IPS-18a (cell line): Measurements from ENCODE around the gene COL15A1.

Source experiments
- H3K27ac ChIP-seq: one replicate; pipeline ENCODE4 v1.5.1; 2013; ENCODE audit warnings: low read length
- H3K27me3 ChIP-seq: one replicate; pipeline ENCODE4 v1.6.1; 2013; ENCODE audit warnings: mild to moderate bottlenecking, low read length; ENCODE audit not compliant: control insufficient read depth, insufficient read depth
- H3K36me3 ChIP-seq: one replicate; pipeline ENCODE4 v1.6.1; 2013; ENCODE audit warnings: low read depth, low read length; ENCODE audit not compliant: control insufficient read depth
- H3K4me1 ChIP-seq: one replicate; pipeline ENCODE4 v1.6.1; 2013; ENCODE audit warnings: low read depth, low read length; ENCODE audit not compliant: control insufficient read depth
- H3K4me3 ChIP-seq: one replicate; pipeline ENCODE4 v1.5.1; 2013; ENCODE audit warnings: low read length
- H3K9ac ChIP-seq: one replicate; pipeline ENCODE4 v1.6.1; 2013; ENCODE audit warnings: mild to moderate bottlenecking, low read length, moderate library complexity
- H3K9me3 ChIP-seq: one replicate; pipeline ENCODE4 v1.6.1; 2013; ENCODE audit warnings: low read depth, low read length; ENCODE audit not compliant: control insufficient read depth

Gene COL15A1

DNA sequence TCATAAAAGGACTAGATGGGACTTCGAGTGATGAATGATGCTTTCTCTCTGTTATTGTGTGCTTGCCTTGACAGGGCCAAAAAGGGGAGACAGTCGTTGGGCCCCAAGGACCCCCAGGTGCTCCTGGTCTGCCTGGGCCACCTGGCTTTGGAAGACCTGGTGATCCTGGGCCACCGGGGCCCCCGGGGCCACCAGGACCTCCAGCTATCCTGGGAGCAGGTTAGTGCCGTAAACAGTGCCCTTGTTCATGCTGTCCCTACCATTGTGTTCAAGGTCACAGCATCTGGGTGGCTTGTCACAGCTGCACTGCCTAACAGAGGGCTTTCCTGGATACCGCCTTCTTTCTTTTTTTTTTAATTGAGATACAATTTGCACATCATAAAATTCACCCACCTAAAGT, 112.5 kb downstream of the COL15A1 start:
- Histone ChIP-seq H3K27me3 (no peaks in the 10 kb centered on the region), H3K36me3 (no peaks in the 10 kb centered on the region), H3K9ac (no peak overlapping the region), H3K4me1 (no peaks in the 10 kb centered on the region), H3K27ac (no peak overlapping the region), H3K9me3 (no peaks in the 10 kb centered on the region), H3K4me3 (no peak overlapping the region)

DNA sequence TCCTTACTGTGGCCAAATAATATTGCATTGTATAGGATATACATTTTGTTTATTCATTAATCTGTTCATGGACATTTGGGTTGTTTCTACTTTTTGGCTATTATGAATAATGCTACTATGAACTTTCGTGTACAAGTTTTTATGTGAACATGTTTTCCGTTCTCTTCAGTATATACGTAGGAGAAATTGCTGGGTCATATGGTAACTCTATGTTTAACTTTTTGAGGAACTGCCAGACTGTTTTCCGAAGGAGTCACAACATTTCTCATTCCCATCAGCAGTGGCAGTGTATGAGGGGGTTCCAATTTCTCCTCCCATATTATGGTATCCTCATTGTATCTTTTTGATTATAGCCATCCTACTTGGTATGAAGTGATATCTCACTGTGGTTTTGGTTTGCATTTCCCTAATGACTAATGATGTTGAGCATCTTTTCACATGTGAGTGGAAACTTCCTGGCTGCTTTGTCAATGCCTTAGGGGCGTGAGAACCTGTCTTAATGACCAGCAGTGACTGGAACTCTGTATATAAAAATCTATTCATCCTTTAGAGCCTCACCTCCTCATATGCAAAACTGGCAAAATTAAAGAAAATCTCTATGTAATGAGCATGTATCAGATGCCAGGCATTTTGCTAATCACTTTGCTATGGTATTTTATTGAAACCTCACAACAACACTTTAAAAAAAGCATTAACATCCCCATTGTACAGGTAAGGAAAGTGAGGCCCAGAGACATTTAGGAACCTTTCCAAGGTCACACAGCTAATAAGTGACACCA, 113.4 kb downstream of the COL15A1 start:
- H3K9ac ChIP-seq: no peak overlapping the region
- no peaks in the 10 kb centered on the region for H3K36me3 ChIP-seq
- no peaks in the 10 kb centered on the region for H3K9me3 ChIP-seq
- no peak overlapping the region for H3K4me3 ChIP-seq
- H3K27ac ChIP-seq: no peak overlapping the region
- H3K4me1 ChIP-seq: no peaks in the 10 kb centered on the region
- no peaks in the 10 kb centered on the region for H3K27me3 ChIP-seq

DNA sequence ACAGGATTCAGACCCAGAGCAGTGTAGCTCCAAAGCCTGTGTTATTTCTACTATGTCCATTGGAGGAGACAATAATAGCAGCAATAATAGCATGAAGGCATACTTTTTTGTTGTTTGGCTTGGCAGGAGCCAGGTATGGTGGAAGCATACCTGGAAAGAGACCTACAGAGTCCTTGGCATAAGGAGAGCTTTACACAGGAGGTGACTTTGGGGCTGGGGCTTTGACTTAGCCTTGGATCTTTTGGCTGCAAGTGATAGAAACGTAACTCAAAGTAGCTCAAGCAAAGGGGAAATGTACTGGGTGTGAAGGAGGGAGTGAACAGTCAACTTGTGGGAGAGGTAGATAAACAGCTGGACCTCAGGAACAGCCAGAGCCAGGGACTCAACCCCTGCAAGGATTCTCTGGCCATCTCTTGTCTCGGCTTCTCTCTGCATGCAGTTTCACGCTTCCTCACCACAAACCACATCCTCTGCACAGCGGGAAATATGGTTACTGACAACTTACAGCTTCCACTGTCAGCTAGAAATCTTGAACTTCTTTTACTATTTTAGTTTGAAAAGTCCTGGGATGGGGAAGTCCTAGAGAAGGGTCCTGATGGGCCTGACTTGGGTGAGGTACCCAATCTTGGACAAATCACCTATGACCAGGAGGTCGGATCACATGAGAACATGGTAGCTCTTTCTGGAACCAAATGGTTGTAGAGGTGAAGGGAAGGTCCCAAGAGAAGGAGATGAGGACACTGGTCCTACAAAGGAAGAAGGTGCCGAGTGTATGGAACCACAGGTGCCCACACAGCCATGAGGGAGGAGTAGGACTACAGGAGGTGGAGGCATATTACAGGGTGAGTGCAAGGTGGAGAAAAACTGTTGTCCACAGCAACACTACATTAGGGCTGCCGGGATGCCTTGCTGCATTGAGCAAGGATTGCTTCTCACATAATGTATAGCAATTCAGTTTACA, 114.2 kb downstream of the COL15A1 start:
- H3K36me3 ChIP-seq: no peaks in the 10 kb centered on the region
- H3K9ac ChIP-seq: no peak overlapping the region
- H3K27ac ChIP-seq: no peak overlapping the region
- H3K4me1 ChIP-seq: no peaks in the 10 kb centered on the region
- no peaks in the 10 kb centered on the region for H3K9me3 ChIP-seq
- no peaks in the 10 kb centered on the region for H3K27me3 ChIP-seq
- no peak overlapping the region for H3K4me3 ChIP-seq

DNA sequence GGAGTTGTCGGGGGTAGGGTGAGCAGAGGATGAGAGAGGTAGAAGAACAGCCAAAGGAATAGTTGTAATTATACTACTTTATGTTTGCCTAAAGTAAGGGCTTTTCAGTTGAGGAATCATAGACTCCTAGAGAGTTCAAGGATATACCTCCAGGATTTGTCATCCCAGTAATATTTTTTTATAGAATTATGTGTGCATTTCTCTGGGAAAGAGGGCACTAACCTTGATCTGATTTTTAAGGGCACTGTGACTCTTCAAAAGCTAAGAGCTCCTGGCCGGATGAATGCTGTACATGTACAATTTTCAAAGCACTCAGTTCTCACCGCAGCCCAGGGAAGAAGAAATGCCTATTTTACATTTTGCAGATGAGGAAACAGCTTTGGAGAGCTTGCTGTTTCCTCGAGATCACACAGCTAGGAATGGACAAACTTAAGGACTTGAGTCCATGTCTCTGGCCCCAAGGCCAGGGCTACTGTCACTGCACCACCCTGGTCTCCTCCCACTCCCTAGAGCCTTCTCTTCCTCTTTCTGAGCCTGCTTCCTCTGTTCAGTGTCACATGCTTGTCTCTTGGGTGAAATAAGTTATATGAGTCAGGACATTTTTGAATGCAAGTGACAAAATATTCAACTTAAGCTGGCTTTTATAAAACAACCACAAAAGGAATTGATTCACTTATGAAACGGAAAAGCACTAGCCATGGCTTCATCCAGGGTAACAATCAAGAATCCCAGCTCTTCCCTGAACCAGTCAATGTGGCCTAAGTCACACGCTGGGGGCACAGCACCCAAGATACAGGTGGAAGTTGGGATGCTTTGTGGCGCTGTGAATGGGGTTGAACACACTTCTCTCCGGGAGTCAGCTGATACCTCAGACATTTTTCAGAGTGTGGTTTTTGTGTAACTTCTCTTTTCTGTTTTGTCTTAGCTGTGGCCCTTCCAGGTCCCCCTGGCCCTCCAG, 115.5 kb downstream of the COL15A1 start:
- Histone ChIP-seq H3K9ac (no peak overlapping the region), H3K4me3 (no peak overlapping the region), H3K4me1 (no peaks in the 10 kb centered on the region), H3K36me3 (no peaks in the 10 kb centered on the region), H3K27ac (no peak overlapping the region), H3K9me3 (no peaks in the 10 kb centered on the region), H3K27me3 (no peaks in the 10 kb centered on the region)

DNA sequence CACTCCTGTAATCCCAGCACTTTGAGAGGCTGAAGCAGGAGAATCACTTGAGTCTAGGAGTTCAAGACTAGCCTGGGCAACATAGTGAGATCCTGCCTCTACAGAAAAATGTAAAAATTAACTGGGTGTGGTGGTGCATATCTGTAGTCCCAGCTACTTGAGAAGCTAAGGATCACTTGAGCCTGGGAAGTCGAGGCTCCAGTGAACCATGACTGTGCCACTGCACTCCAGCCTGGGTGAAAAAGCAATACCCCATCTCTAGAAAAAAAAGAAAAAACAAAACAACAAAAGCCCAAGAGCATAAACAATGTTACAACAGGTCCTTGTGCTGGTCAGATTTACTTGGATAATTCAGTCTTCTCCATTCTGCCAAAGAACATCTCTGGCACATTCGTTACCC, 116.9 kb downstream of the COL15A1 start:
- Histone ChIP-seq H3K9me3 (no peaks in the 10 kb centered on the region), H3K4me1 (no peaks in the 10 kb centered on the region), H3K9ac (no peak overlapping the region), H3K27me3 (no peaks in the 10 kb centered on the region), H3K36me3 (no peaks in the 10 kb centered on the region), H3K4me3 (no peak overlapping the region), H3K27ac (no peak overlapping the region)

DNA sequence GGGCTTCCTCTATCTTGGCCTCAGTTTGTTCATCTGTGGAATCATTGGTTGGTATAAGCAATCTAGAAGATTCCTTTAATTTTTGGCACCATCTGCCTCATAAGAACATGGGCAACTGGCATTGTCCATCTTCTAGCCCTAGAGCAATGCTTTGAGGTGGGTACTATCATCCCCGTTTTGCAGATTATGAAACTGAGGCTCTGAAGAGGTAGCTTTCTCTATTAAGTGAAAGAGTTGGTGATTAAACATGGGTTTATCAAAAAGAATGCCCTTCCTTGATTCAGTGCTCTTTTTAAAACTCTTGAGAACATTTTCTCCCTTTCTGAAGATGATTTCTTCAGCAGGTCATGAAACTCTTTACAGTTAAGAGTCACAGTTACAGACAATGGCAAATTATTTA, 118.8 kb downstream of the COL15A1 start:
- Histone ChIP-seq H3K4me3 (no peak overlapping the region), H3K36me3 (no peaks in the 10 kb centered on the region), H3K9ac (no peak overlapping the region), H3K27me3 (no peaks in the 10 kb centered on the region), H3K9me3 (no peaks in the 10 kb centered on the region), H3K27ac (no peak overlapping the region), H3K4me1 (no peaks in the 10 kb centered on the region)

DNA sequence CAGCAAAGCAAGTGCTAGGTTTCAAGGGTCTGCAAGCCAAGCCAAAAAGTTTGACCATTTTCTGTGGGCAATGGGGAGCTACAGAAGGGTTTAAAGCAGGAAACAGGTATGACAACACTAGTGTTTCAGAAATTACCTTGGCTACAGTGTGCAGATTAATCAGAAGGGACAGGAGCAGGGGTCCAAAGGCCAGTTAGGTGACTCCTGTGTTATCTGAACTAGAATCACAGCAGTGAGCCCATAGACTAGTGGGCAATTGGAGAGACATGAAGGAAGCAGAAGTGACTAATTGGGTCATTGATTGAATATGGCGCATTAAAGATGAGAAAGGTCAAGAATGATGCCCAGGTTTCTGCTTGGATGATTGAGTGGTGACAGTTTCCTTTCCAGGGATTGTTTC, 119.8 kb downstream of the COL15A1 start:
- H3K27ac ChIP-seq: no peak overlapping the region
- no peaks in the 10 kb centered on the region for H3K4me1 ChIP-seq
- H3K9ac ChIP-seq: no peak overlapping the region
- no peaks in the 10 kb centered on the region for H3K9me3 ChIP-seq
- H3K27me3 ChIP-seq: no peaks in the 10 kb centered on the region
- H3K4me3 ChIP-seq: no peak overlapping the region
- no peaks in the 10 kb centered on the region for H3K36me3 ChIP-seq

DNA sequence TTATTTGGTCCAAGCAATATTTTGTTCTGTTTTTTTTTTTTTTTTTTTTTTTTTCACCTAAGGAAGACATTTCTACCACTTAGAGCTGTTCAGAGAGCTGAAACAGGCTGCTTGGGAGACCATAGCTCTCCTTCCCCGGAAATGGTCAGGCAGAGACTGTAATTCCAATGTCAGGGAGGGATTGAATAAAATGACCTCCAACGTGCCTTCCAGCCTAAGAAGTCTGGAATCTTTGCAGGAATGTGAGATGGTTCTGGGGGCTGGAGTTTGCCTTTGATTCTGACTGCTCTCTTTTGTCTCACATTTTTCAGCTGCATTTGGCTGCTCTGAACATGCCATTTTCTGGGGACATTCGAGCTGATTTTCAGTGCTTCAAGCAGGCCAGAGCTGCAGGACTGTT, 122.9 kb downstream of the COL15A1 start:
- no peak overlapping the region for H3K4me3 ChIP-seq

DNA sequence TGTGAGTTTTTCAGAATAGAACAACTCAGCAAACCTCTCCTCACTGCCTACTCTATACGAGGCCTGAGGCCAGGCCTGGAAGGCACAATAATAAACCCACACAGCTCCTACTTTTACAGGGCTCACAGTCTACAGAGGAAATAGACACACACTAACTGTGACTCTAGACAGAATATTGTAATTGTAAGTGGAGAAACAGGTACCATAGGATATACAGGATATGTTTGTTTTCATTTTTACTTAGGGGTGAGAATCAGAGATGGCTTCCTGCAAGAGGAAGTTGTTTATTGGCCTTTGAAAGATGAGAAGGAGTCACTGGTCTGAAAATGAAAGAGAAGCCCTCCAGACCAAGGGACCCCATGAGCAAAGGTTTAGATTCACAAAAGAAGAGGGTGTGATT, 125.4 kb downstream of the COL15A1 start:
- Histone ChIP-seq H3K27me3 (no peaks in the 10 kb centered on the region), H3K27ac (no peak overlapping the region), H3K36me3 (no peaks in the 10 kb centered on the region), H3K9me3 (no peaks in the 10 kb centered on the region), H3K4me1 (no peaks in the 10 kb centered on the region), H3K4me3 (no peak overlapping the region), H3K9ac (no peak overlapping the region)

More for the DNA sequence above, 122.9 kb downstream of the COL15A1 start:
- H3K9ac ChIP-seq: no peak overlapping the region
- H3K27ac ChIP-seq: no peak overlapping the region
- H3K4me1 ChIP-seq: no peaks in the 10 kb centered on the region
- no peaks in the 10 kb centered on the region for H3K36me3 ChIP-seq
- H3K27me3 ChIP-seq: no peaks in the 10 kb centered on the region
- no peaks in the 10 kb centered on the region for H3K9me3 ChIP-seq

DNA sequence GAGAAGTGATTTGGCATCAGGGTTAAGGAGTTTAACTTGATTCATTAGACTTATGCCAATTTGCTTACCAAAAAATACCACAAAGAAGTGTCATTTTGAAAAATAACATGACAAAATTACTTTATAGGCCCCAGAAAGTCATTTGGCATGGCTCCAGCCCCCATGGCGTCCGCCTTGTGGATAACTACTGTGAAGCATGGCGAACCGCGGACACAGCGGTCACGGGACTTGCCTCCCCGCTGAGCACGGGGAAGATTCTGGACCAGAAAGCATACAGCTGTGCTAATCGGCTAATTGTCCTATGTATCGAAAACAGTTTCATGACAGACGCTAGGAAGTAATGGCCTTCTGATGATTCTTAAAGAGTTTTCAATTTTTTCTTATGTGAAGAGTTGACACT, 125.8 kb downstream of the COL15A1 start:
- H3K4me1 ChIP-seq: no peaks in the 10 kb centered on the region
- no peak overlapping the region for H3K27ac ChIP-seq
- no peak overlapping the region for H3K4me3 ChIP-seq

DNA sequence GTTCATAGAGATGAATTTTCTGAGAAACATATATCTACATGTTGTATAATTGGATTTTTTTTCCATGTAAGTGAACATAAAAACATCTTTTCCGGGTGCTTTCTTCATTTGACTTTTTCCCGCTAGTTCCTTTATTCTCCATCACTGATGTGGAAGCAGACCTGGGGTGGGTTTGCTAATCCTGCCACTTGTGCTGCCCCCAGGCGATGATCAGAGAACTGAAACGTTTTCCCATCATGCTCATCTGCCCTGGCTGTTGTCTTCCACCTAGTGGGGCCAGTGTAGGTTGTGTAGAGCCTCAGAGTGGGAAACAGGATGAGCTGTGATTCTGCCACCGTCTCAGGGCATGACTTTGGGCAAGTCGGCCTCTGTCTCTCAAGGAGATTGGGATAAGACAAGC, 127.0 kb downstream of the COL15A1 start:
- H3K27ac ChIP-seq: no peak overlapping the region

More for the DNA sequence above, 125.8 kb downstream of the COL15A1 start:
- Histone ChIP-seq H3K27me3 (no peaks in the 10 kb centered on the region), H3K36me3 (no peaks in the 10 kb centered on the region), H3K9me3 (no peaks in the 10 kb centered on the region), H3K9ac (no peak overlapping the region)

More for the DNA sequence above, 127.0 kb downstream of the COL15A1 start:
- Histone ChIP-seq H3K4me3 (no peak overlapping the region), H3K36me3 (no peaks in the 10 kb centered on the region), H3K9me3 (no peaks in the 10 kb centered on the region), H3K27me3 (no peaks in the 10 kb centered on the region), H3K9ac (no peak overlapping the region), H3K4me1 (no peaks in the 10 kb centered on the region)
